Cardiac muscle cell (in vitro differentiated cells and primary cell): ENCODE data around the gene SBF2. TPM values are rescaled to one million over a fixed set of nuclear protein-coding genes. Genes with fewer than 3 reads are reported as not detected.

Experiments
- DNase-seq, 2 donors: peaks; one replicate each; pipeline versions ENCODE4 v3.0.0 to v3.0.0-alpha.2; 2010 to 2017; ENCODE audit warnings: low read depth in 1 of 2, low spot score in 1 of 2
- H3K27ac ChIP-seq: fragments of 200-600 bp; sonication (generic); 2 replicates; pipeline ENCODE4 v1.5.1; 2016
- H3K27me3 ChIP-seq: fragments of 200-600 bp; sonication (generic); 2 replicates; pipeline ENCODE4 v1.6.0; 2016; ENCODE audit warnings: control low read depth
- H3K36me3 ChIP-seq: fragments of 200-600 bp; sonication (generic); 2 replicates; pipeline ENCODE4 v1.5.1; 2016; ENCODE audit warnings: control low read depth
- H3K4me1 ChIP-seq: fragments of 200-600 bp; sonication (generic); 2 replicates; pipeline ENCODE4 v1.8.1; 2017; ENCODE audit warnings: low read depth, mild to moderate bottlenecking, mixed run types
- H3K4me3 ChIP-seq: fragments of 200-600 bp; sonication (generic); 2 replicates; pipeline ENCODE4 v1.5.1; 2016; ENCODE audit warnings: mild to moderate bottlenecking
- H3K9me3 ChIP-seq: fragments of 200-600 bp; sonication (generic); 2 replicates; pipeline ENCODE4 v1.5.1; 2017; ENCODE audit warnings: low read depth, mild to moderate bottlenecking, control low read depth
- CTCF ChIP-seq: IDR thresholded peaks from 2 replicates; pipeline ENCODE4 v1.5.1; 2012; ENCODE audit warnings: low read depth, mild to moderate bottlenecking, low read length
- polyA plus RNA-seq: library from polyadenylated mRNA; unstranded; fragments of >200 nt; fragmentation: Nextera tagmentation; extraction: Ambion mirVana; gene quantifications from 2 replicates; pipeline ENCODE4 v1.2.1, GENCODE V29; 2016
- total RNA-seq: library from RNA; depleted of rRNA; stranded (reverse); fragments of >200 nt; gene quantifications from 2 replicates; pipeline ENCODE4 v1.2.3, GENCODE V29; 2016

The SBF2 gene
- total and polyA plus RNA-seq, 2 experiments from 2014 or later = 13.3 to 32.3 TPM

- DNase-seq = no peak
- TF ChIP-seq CTCF = no peak
- no peaks in the 10 kb centered on the region for H3K36me3 ChIP-seq
- H3K4me3 ChIP-seq = no peak overlapping the region
- no peaks in the 10 kb centered on the region for H3K27me3 ChIP-seq
- H3K9me3 ChIP-seq = no peaks in the 10 kb centered on the region
- no peak overlapping the region for H3K27ac ChIP-seq
- peaks cover 21% of the 10 kb centered on the region for H3K4me1 ChIP-seq
Measured at GRCh38 chr11:9973921-9974320, 320.1 kb downstream of the SBF2 start.

GRCh38 chr11:9972989-9973388 lies 321.0 kb downstream of the SBF2 start:
- H3K27ac ChIP-seq = no peak overlapping the region
- no peaks in the 10 kb centered on the region for H3K9me3 ChIP-seq
- H3K4me3 ChIP-seq = no peak overlapping the region
- TF ChIP-seq CTCF = peak; percentile 70
- no peaks in the 10 kb centered on the region for H3K36me3 ChIP-seq
- H3K4me1 ChIP-seq = peaks cover 21% of the 10 kb centered on the region
- peak; percentile 38 to 78 for DNase-seq
- H3K27me3 ChIP-seq = no peaks in the 10 kb centered on the region

GRCh38 chr11:9971894-9972293 lies 322.1 kb downstream of the SBF2 start:
- no peak for TF ChIP-seq CTCF
- Histone ChIP-seq H3K27ac (no peak overlapping the region), H3K36me3 (no peaks in the 10 kb centered on the region), H3K4me1 (peaks cover 15% of the 10 kb centered on the region), H3K4me3 (no peak overlapping the region), H3K9me3 (no peaks in the 10 kb centered on the region), H3K27me3 (no peaks in the 10 kb centered on the region)
- no peak for DNase-seq

GRCh38 chr11:9969068-9969467 lies 325.0 kb downstream of the SBF2 start:
- Histone ChIP-seq H3K4me3 (no peak overlapping the region), H3K27ac (no peak overlapping the region), H3K4me1 (peaks cover 15% of the 10 kb centered on the region), H3K9me3 (no peaks in the 10 kb centered on the region), H3K27me3 (no peaks in the 10 kb centered on the region), H3K36me3 (no peaks in the 10 kb centered on the region)
- no peak for DNase-seq
- TF ChIP-seq CTCF = no peak

GRCh38 chr11:9962722-9963121 lies 331.3 kb downstream of the SBF2 start:
- no peaks in the 10 kb centered on the region for H3K36me3 ChIP-seq
- no peak overlapping the region for H3K27ac ChIP-seq
- DNase-seq = no peak
- H3K27me3 ChIP-seq = no peaks in the 10 kb centered on the region
- no peaks in the 10 kb centered on the region for H3K4me1 ChIP-seq
- H3K4me3 ChIP-seq = no peak overlapping the region
- no peak for TF ChIP-seq CTCF
- no peaks in the 10 kb centered on the region for H3K9me3 ChIP-seq

GRCh38 chr11:9957072-9957471 lies 336.9 kb downstream of the SBF2 start:
- no peak overlapping the region for H3K27ac ChIP-seq
- H3K4me1 ChIP-seq = no peaks in the 10 kb centered on the region
- H3K36me3 ChIP-seq = peaks cover 3% of the 10 kb centered on the region
- H3K27me3 ChIP-seq = no peaks in the 10 kb centered on the region
- no peak for DNase-seq
- H3K9me3 ChIP-seq = no peaks in the 10 kb centered on the region
- no peak for TF ChIP-seq CTCF
- no peak overlapping the region for H3K4me3 ChIP-seq
